H1 (cell line): ENCODE data around the gene GAS7. TPM values are rescaled to one million over a fixed set of nuclear protein-coding genes. Genes with fewer than 3 reads are reported as not detected.

Source experiments
- ATF2 ChIP-seq: IDR thresholded peaks from 2 replicates; pipeline ENCODE4 v1.6.1; 2012; ENCODE audit warnings: low read length, inconsistent platforms
- BCL11A ChIP-seq, 2 experiments: IDR thresholded peaks; one replicate each; pipeline ENCODE4 v1.6.1; 2011; ENCODE audit warnings: low read depth in 2 of 2, low read length in 2 of 2, mild to moderate bottlenecking in 2 of 2
- CBX5 ChIP-seq: fragments of 300-800, 300-1000 bp; sonication (generic); IDR thresholded peaks from 2 replicates; pipeline ENCODE4 v1.7.1; 2016; ENCODE audit warnings: antibody characterized with exemption, low read length, low read depth
- CHD2 ChIP-seq: IDR thresholded peaks from 2 replicates; pipeline ENCODE4 v1.6.1; 2012; ENCODE audit warnings: low read length, improper control_type of control experiment
- CHD7 ChIP-seq: fragments of 300-600 bp; sonication (generic); IDR thresholded peaks from 2 replicates; pipeline ENCODE4 v1.7.1; 2012; ENCODE audit warnings: low read length, moderate library complexity, mild to moderate bottlenecking, inconsistent platforms; ENCODE audit not compliant: insufficient replicate concordance
- HDAC6 ChIP-seq: IDR thresholded peaks from one replicate; pipeline ENCODE4 v1.7.1; 2012; ENCODE audit warnings: low read depth, mild to moderate bottlenecking, inconsistent platforms, low read length, moderate library complexity
- KDM4A ChIP-seq: IDR thresholded peaks from one replicate; pipeline ENCODE4 v1.7.1; 2012; ENCODE audit warnings: low read depth, mild to moderate bottlenecking, moderate library complexity, low read length, inconsistent platforms; ENCODE audit not compliant: severe bottlenecking
- RNF2 ChIP-seq: fragments of 200-900, 300-1000 bp; sonication (generic); IDR thresholded peaks from 2 replicates; pipeline ENCODE4 v1.7.1; 2016; ENCODE audit warnings: borderline replicate concordance, low read depth, mild to moderate bottlenecking, antibody characterized with exemption, low read length; ENCODE audit not compliant: poor library complexity, severe bottlenecking; ENCODE audit errors: missing control alignments
- SP1 ChIP-seq: IDR thresholded peaks from 2 replicates; pipeline ENCODE4 v1.6.1; 2011; ENCODE audit warnings: low read depth, low read length
- polyA plus RNA-seq, 7 experiments: library from polyadenylated mRNA; depleted of rRNA in 3 of 7; stranded (reverse) in 5 of 7; unstranded in 2 of 7; fragments of >200 nt in 5 of 7; fragments of 200-250 nt in 2 of 7; gene quantifications; 1 replicate in 5 of 7; 2 replicates in 1 of 7; 4 replicates in 1 of 7; pipeline versions ENCODE4 v1.2.1 to v1.2.3, GENCODE V29; 2011 to 2013; ENCODE audit warnings: missing spikeins in 2 of 7, mixed read lengths in 2 of 7
- total RNA-seq: library from RNA; stranded (reverse); fragmentation: NEBNext Ultra II Directional; extraction: Animal tissue kit (Norgen Biotek cat#: 25700); gene quantifications from 2 replicates; pipeline ENCODE4 v1.2.1, GENCODE V29; 2021

GAS7 gene
- total and polyA plus RNA-seq, 2 of the 8 experiments (the other 6 are each of a cell fraction or from before 2014, with no cell fraction given), result 5.0 to 14.5 TPM

- TF ChIP-seq CHD7 (no peak), BCL11A (IDR thresholded peaks at IDR 0.05; ENCODE audit: low read depth in 2 of 2, low read length in 2 of 2) (no peak), RNF2 (no peak), SP1 (no peak), CHD2 (no peak), CBX5 (no peak), ATF2 (no peak), HDAC6 (no peak), KDM4A (no peak)
Measured at GRCh38 chr17:10162096-10162495, 36.3 kb downstream of the GAS7 start (continued).
